ENCODE results near the gene TRIM25.

The TRIM25 gene

GRCh38 chr17:56851008-56851407, 62.8 kb downstream of the TRIM25 start:
- DNase-seq: no peak

- DNase-seq: no peak
Observed at GRCh38 chr17:56850591-56850990, 63.3 kb downstream of the TRIM25 start.

- DNase-seq: no peak
Observed at GRCh38 chr17:56849131-56849530, 64.7 kb downstream of the TRIM25 start.

GRCh38 chr17:56847106-56847505, 66.7 kb downstream of the TRIM25 start:
- DNase-seq: no peak

GRCh38 chr17:56845934-56846333, 67.9 kb downstream of the TRIM25 start:
- DNase-seq: no peak

GRCh38 chr17:56842577-56842976, 71.3 kb downstream of the TRIM25 start:
- no peak for DNase-seq

- DNase-seq: no peak
Observed at GRCh38 chr17:56838687-56839086, 75.2 kb downstream of the TRIM25 start.
